PC-9 (cell line): ENCODE results near the gene LAMA2.

Experiments
- EZH2 ChIP-seq: fragments of 200-600 bp; sonication (generic); IDR thresholded peaks from 2 replicates; pipeline ENCODE4 v1.8.0; 2017; ENCODE audit warnings: antibody characterized with exemption, low read depth
- TF ChIP-seq, protein P1 (sequence below): fragments of 200-600 bp; sonication (generic); conservative IDR thresholded peaks from 2 replicates; pipeline ENCODE4 v1.6.1; 2017; ENCODE audit warnings: mixed run types, antibody characterized with exemption, mild to moderate bottlenecking, moderate library complexity

DNA sequence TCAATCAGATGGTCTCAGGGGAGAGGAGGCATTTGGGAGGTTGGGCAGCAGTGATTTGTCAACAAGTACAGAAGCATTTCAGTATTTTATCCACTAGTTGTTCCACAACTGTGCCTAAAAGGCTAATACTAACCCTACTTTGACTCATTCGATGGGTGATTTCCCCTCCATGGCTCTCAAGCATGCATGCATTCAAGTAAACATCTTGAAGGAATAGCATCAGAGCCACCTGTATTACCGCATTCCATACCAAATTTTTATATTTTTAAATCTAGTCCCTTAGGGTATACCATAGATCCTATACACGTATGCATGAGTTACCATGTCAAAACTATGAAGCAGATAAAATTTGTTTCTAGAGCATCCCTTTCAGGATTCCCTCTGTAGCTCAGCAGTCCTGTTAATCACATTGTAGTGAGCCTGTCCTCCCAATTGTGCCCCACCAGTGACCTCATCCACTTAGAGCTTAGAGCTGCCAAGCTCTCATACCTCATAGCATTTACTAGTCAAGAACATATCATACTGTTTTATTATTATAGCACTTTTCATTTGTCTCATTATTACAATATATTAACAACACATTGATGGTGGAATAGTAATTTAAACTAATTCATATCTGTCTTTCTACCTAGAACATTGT is 213.8 kb downstream of the LAMA2 start:
- TF ChIP-seq, protein P1, sequence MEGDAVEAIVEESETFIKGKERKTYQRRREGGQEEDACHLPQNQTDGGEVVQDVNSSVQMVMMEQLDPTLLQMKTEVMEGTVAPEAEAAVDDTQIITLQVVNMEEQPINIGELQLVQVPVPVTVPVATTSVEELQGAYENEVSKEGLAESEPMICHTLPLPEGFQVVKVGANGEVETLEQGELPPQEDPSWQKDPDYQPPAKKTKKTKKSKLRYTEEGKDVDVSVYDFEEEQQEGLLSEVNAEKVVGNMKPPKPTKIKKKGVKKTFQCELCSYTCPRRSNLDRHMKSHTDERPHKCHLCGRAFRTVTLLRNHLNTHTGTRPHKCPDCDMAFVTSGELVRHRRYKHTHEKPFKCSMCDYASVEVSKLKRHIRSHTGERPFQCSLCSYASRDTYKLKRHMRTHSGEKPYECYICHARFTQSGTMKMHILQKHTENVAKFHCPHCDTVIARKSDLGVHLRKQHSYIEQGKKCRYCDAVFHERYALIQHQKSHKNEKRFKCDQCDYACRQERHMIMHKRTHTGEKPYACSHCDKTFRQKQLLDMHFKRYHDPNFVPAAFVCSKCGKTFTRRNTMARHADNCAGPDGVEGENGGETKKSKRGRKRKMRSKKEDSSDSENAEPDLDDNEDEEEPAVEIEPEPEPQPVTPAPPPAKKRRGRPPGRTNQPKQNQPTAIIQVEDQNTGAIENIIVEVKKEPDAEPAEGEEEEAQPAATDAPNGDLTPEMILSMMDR: no peak
- TF ChIP-seq EZH2: no peak
